ENCODE data around the gene SEC22C.

- no peak for TF ChIP-seq CTCF (optimal IDR thresholded peaks at IDR 0.05 in 1 of 3, IDR thresholded peaks at IDR 0.05 in 1 of 3, conservative IDR thresholded peaks at IDR 0.05 in 1 of 3; ENCODE audit: extremely low read depth in 1 of 3, insufficient read depth in 2 of 3, low read length in 3 of 3)
- TF ChIP-seq EZH2 (IDR thresholded peaks at IDR 0.05; ENCODE audit: low read length): no peak
Observed at GRCh38 chr3:42525736-42526345, 55.9 kb downstream of the SEC22C start.

Measured in keratinocyte (primary cell).